Measurements from ENCODE around the gene S100A10. TPM values are rescaled to one million over a fixed set of nuclear protein-coding genes. Genes with fewer than 3 reads are reported as not detected.

Gene S100A10
- total and polyA plus RNA-seq, 8 donors = 415 to 1,250 (median 549) TPM

- H3K9me3 ChIP-seq = no peaks in the 10 kb centered on the region
- no peaks in the 10 kb centered on the region for H3K27me3 ChIP-seq
- DNase-seq (no peak), ATAC-seq (no peak)
- no peak for TF ChIP-seq CTCF (IDR thresholded peaks at IDR 0.05)
- H3K27ac ChIP-seq = no peak overlapping the region
- H3K4me3 ChIP-seq = no peak overlapping the region
- intact Hi-C loops (cut with DNase I) = no loop called here
- H3K4me1 ChIP-seq = peaks cover 18 to 19% of the 10 kb centered on the region in 2 donors
- H3K36me3 ChIP-seq = no peaks in the 10 kb centered on the region
Measured at GRCh38 chr1:151963288-151963687, 30.4 kb downstream of the S100A10 start.

GRCh38 chr1:151961833-151962232 is 31.8 kb downstream of the S100A10 start:
- Histone ChIP-seq H3K27me3 (no peaks in the 10 kb centered on the region), H3K9me3 (no peaks in the 10 kb centered on the region), H3K36me3 (no peaks in the 10 kb centered on the region), H3K4me1 (peaks cover 5 to 15% of the 10 kb centered on the region in 2 donors), H3K4me3 (no peak overlapping the region), H3K27ac (peak overlapping the region; percentile 40 to 55)
- intact Hi-C loops (cut with DNase I) = no loop called here
- TF ChIP-seq CTCF (IDR thresholded peaks at IDR 0.05) = no peak
- DNase-seq (no peak), ATAC-seq (peak; percentile 55)

GRCh38 chr1:151960780-151961513 is 32.7 kb downstream of the S100A10 start:
- Histone ChIP-seq H3K36me3 (no peaks in the 10 kb centered on the region), H3K27ac (peak overlapping the region; percentile 40 to 55), H3K9me3 (no peaks in the 10 kb centered on the region), H3K4me1 (peaks cover 5 to 15% of the 10 kb centered on the region in 2 donors), H3K4me3 (no peak overlapping the region), H3K27me3 (no peaks in the 10 kb centered on the region)
- peak; percentile 79 for ATAC-seq
- TF ChIP-seq CTCF (IDR thresholded peaks at IDR 0.05) = no peak
- intact Hi-C loops (cut with DNase I) = no loop called here
- DNase-seq = no peak

GRCh38 chr1:151958959-151959358 is 34.7 kb downstream of the S100A10 start:
- no peaks in the 10 kb centered on the region for H3K36me3 ChIP-seq
- H3K4me3 ChIP-seq = no peak overlapping the region
- ATAC-seq (no peak), DNase-seq (no peak)
- intact Hi-C loops (cut with DNase I) = no loop called here
- H3K9me3 ChIP-seq = no peaks in the 10 kb centered on the region
- no peak for TF ChIP-seq CTCF (IDR thresholded peaks at IDR 0.05)
- no peak overlapping the region for H3K27ac ChIP-seq
- H3K4me1 ChIP-seq = peaks cover 5 to 15% of the 10 kb centered on the region in 2 donors
- no peaks in the 10 kb centered on the region for H3K27me3 ChIP-seq

GRCh38 chr1:151956957-151957497 is 36.6 kb downstream of the S100A10 start:
- no peak for ATAC-seq

More at GRCh38 chr1:151956957-151957497, 36.6 kb downstream of the S100A10 start:
- intact Hi-C loops (cut with DNase I) = no loop called here
- Histone ChIP-seq H3K4me1 (peaks cover 5 to 9% of the 10 kb centered on the region in 2 donors), H3K27ac (no peak overlapping the region), H3K9me3 (no peaks in the 10 kb centered on the region), H3K36me3 (no peaks in the 10 kb centered on the region), H3K4me3 (no peak overlapping the region), H3K27me3 (no peaks in the 10 kb centered on the region)
- no peak for DNase-seq
- TF ChIP-seq CTCF (IDR thresholded peaks at IDR 0.05) = no peak

Data from left lung (tissue), 10 donors.